Measurements from ENCODE around the gene FAM47E. TPM values are rescaled to one million over a fixed set of nuclear protein-coding genes. Genes with fewer than 3 reads are reported as not detected.

Gene FAM47E
- total and polyA plus RNA-seq, 2 of the 13 experiments (the other 11 are each of a cell fraction or from before 2014, with no cell fraction given): 0.33 to 0.66 TPM

GRCh38 chr4:76233529-76233928 lies 18.0 kb upstream of the FAM47E start (continued):
- TF ChIP-seq ZNF280D (CRISPR knock-in tag; IDR thresholded peaks at IDR 0.05) (no peak), SIN3B (IDR thresholded peaks at IDR 0.05; ENCODE audit: low read length) (no peak), ZNF770 (CRISPR knock-in tag; IDR thresholded peaks at IDR 0.05) (no peak), RCOR2 (CRISPR knock-in tag; IDR thresholded peaks at IDR 0.05) (no peak), NR2F2 (IDR thresholded peaks at IDR 0.05; ENCODE audit: borderline replicate concordance, low read depth) (no peak), CAMTA2 (CRISPR knock-in tag; IDR thresholded peaks at IDR 0.05; ENCODE audit: borderline replicate concordance) (no peak), SP1 (IDR thresholded peaks at IDR 0.05) (no peak), SP1 (CRISPR knock-in tag; IDR thresholded peaks at IDR 0.05) (no peak), ZBTB34 (CRISPR knock-in tag; IDR thresholded peaks at IDR 0.05) (no peak), ZNF17 (CRISPR knock-in tag; IDR thresholded peaks at IDR 0.05) (no peak)
